ENCODE results near the gene SMARCB1.

SMARCB1 gene

GRCh38 chr22:23804781-23805291 lies 18.1 kb downstream of the SMARCB1 start:
- DNase-seq = no peak

GRCh38 chr22:23806837-23807236 lies 20.1 kb downstream of the SMARCB1 start:
- no peak for DNase-seq

- DNase-seq = no peak
These were observed 25.6 kb downstream of the SMARCB1 start for GRCh38 chr22:23812378-23812777.

GRCh38 chr22:23815541-23816155 lies 28.9 kb downstream of the SMARCB1 start:
- DNase-seq = no peak

GRCh38 chr22:23816156-23816976 lies 29.6 kb downstream of the SMARCB1 start:
- no peak for DNase-seq

GRCh38 chr22:23817146-23817545 lies 30.4 kb downstream of the SMARCB1 start:
- DNase-seq = no peak

- DNase-seq = no peak
These were observed 31.8 kb downstream of the SMARCB1 start for GRCh38 chr22:23818541-23818940.

- DNase-seq = no peak
These were observed 34.0 kb downstream of the SMARCB1 start for GRCh38 chr22:23820748-23821211.

- no peak for DNase-seq
These were observed 35.4 kb downstream of the SMARCB1 start for GRCh38 chr22:23822101-23822671.

GRCh38 chr22:23823331-23823791 lies 36.6 kb downstream of the SMARCB1 start:
- DNase-seq = no peak

- DNase-seq = no peak
These were observed 37.9 kb downstream of the SMARCB1 start for GRCh38 chr22:23824476-23825245.

- DNase-seq = no peak
These were observed 38.6 kb downstream of the SMARCB1 start for GRCh38 chr22:23825246-23825905.

GRCh38 chr22:23826510-23827350 lies 40.0 kb downstream of the SMARCB1 start:
- no peak for DNase-seq

- DNase-seq = no peak
These were observed 40.7 kb downstream of the SMARCB1 start for GRCh38 chr22:23827351-23827995.

GRCh38 chr22:23828800-23829680 lies 42.3 kb downstream of the SMARCB1 start:
- DNase-seq = no peak

GRCh38 chr22:23829845-23830372 lies 43.1 kb downstream of the SMARCB1 start:
- no peak for DNase-seq

- DNase-seq = no peak
These were observed 44.5 kb downstream of the SMARCB1 start for GRCh38 chr22:23831261-23831660.

GRCh38 chr22:23831781-23832180 lies 45.0 kb downstream of the SMARCB1 start:
- DNase-seq = no peak
